Tibial nerve (tissue), 4 donors: Measurements from ENCODE around the gene FLCN. TPM values are rescaled to one million over a fixed set of nuclear protein-coding genes. Genes with fewer than 3 reads are reported as not detected.
"Not testable (repeated sequence)": the region's sequence is repeated elsewhere in the genome, so short reads cannot be mapped to it uniquely, and the experiment has no call there.

ENCODE experiments used
- DNase-seq, 2 donors: peaks; one replicate each; pipeline ENCODE4 v3.0.0-alpha.2; 2019; ENCODE audit warnings: low spot score in 2 of 2
- H3K27ac ChIP-seq, 4 donors: fragments of 200-600 bp; sonication (generic) in 3 of 4; one replicate each; pipeline ENCODE4 v1.5.1; 2017 to 2019; ENCODE audit warnings: mild to moderate bottlenecking in 1 of 4
- H3K27me3 ChIP-seq, 2 donors: fragments of 200-600 bp; sonication (generic) in 1 of 2; one replicate each; pipeline versions ENCODE4 v1.5.1 to v1.6.0; 2017 to 2019
- H3K36me3 ChIP-seq, 3 donors: fragments of 200-600 bp; sonication (generic); one replicate each; pipeline ENCODE4 v1.5.1; 2018 to 2019
- H3K4me1 ChIP-seq, 4 donors: fragments of 200-600 bp; sonication (generic) in 3 of 4; one replicate each; pipeline ENCODE4 v1.5.1; 2017 to 2019
- H3K4me3 ChIP-seq, 4 donors: fragments of 200-600 bp; sonication (generic) in 3 of 4; one replicate each; pipeline ENCODE4 v1.5.1; 2017 to 2019; ENCODE audit warnings: mild to moderate bottlenecking in 1 of 4, moderate library complexity in 1 of 4
- H3K9me3 ChIP-seq, 4 donors: fragments of 200-600 bp; sonication (generic) in 3 of 4; one replicate each; pipeline ENCODE4 v1.5.1; 2017 to 2019
- CTCF ChIP-seq, 5 experiments: fragments of 200-600 bp in 3 of 5; fragments of 450-650 bp in 2 of 5; sonication (generic) in 3 of 5; IDR thresholded peaks; one replicate each; pipeline ENCODE4 v1.5.1; 2016 to 2019; ENCODE audit warnings: antibody characterized with exemption in 5 of 5, mild to moderate bottlenecking in 3 of 5, moderate library complexity in 2 of 5
- EP300 ChIP-seq, 2 donors: sonication (generic); formaldehyde crosslinking; IDR thresholded peaks; one replicate each; pipeline ENCODE4 v1.6.1; 2017; ENCODE audit warnings: antibody characterized with exemption in 2 of 2, mild to moderate bottlenecking in 1 of 2
- POLR2A ChIP-seq, 2 donors: fragments of 450-650 bp; IDR thresholded peaks; one replicate each; pipeline ENCODE4 v1.6.1; 2017; ENCODE audit warnings: antibody characterized with exemption in 2 of 2, mild to moderate bottlenecking in 2 of 2, moderate library complexity in 2 of 2
- WGBS, 2 donors: methylation state at CpG; one replicate each; pipeline ENCODE4 v1.1.5; 2018; 5-methylcytosine and 5-hydroxymethylcytosine counted together
- total RNA-seq, 4 donors: library from RNA; depleted of rRNA; stranded (reverse); fragments of >200 nt; gene quantifications; one replicate each; pipeline ENCODE4 v1.1.0, GENCODE V29; 2016

FLCN gene
- total RNA-seq = 10 to 100 TPM; 71.5 to 85.9 (median 76.6) TPM

- WGBS, 2 donors = 0% methylated on average over 36 to 46 of the region's 53 CpGs
- no peaks in the 10 kb centered on the region for H3K9me3 ChIP-seq
- H3K4me1 ChIP-seq = peaks cover 0 to 37% (median 15%) of the 10 kb centered on the region in 4 donors
- peak; percentile 92 for DNase-seq
- H3K27me3 ChIP-seq = no peaks in the 10 kb centered on the region
- H3K4me3 ChIP-seq = peak within 1 kb of the TSS; percentile 61 to 100 (median 91)
- peak within 1 kb of the TSS; percentile 89 to 99 (median 91) for H3K27ac ChIP-seq
- peaks cover 0 to 7% (median under 1%) of the 10 kb centered on the region in 3 donors for H3K36me3 ChIP-seq
- peak in 1 of 2 donors; percentile 94 for TF ChIP-seq EP300 (IDR thresholded peaks at IDR 0.05)
- TF ChIP-seq CTCF (IDR thresholded peaks at IDR 0.05) = peak in 2 of 5 experiments; percentile 75 to 83
- peak; percentile 66 to 90 for TF ChIP-seq POLR2A (IDR thresholded peaks at IDR 0.05)
These were observed at the start of gene FLCN for GRCh38 chr17:17237026-17237799. TSS of gene FLCN (minus strand) at chr17:17237168. CDS start at chr17:17228137, 9,031 bp downstream.

- H3K36me3 ChIP-seq = no peaks in the 10 kb centered on the region
- H3K27ac ChIP-seq = no peak overlapping the region
- H3K4me1 ChIP-seq = peaks cover 0 to 7% (median 2%) of the 10 kb centered on the region in 4 donors
- WGBS, 2 donors = 88 to 91% methylated on average over 5 of the region's 5 CpGs
- no peaks in the 10 kb centered on the region for H3K9me3 ChIP-seq
- DNase-seq = no peak
- no peak for TF ChIP-seq CTCF (IDR thresholded peaks at IDR 0.05)
- no peak for TF ChIP-seq EP300 (IDR thresholded peaks at IDR 0.05)
- no peak for TF ChIP-seq POLR2A (IDR thresholded peaks at IDR 0.05)
- no peak overlapping the region for H3K4me3 ChIP-seq
- H3K27me3 ChIP-seq = no peaks in the 10 kb centered on the region
These were observed 49.0 kb upstream of the FLCN start for GRCh38 chr17:17285951-17286350.

- peak within 1 kb of the TSS; percentile 89 to 99 (median 95) for H3K4me3 ChIP-seq
- peaks cover 0 to 1% (median 0%) of the 10 kb centered on the region in 3 donors for H3K36me3 ChIP-seq
- no peaks in the 10 kb centered on the region for H3K27me3 ChIP-seq
- no peaks in the 10 kb centered on the region for H3K9me3 ChIP-seq
- peak; percentile 96 to 98 for DNase-seq
- TF ChIP-seq EP300 (IDR thresholded peaks at IDR 0.05) = peak; percentile 56 to 91
- peak in 1 of 2 donors; percentile 72 for TF ChIP-seq POLR2A (IDR thresholded peaks at IDR 0.05)
- no peak for TF ChIP-seq CTCF (IDR thresholded peaks at IDR 0.05)
- H3K27ac ChIP-seq = peak within 1 kb of the TSS; percentile 87 to 98 (median 94)
- 0 to 1% methylated on average over 62 to 71 of the region's 80 CpGs for WGBS, 2 donors
- peaks cover 0 to 44% (median 20%) of the 10 kb centered on the region in 4 donors for H3K4me1 ChIP-seq
These were observed 43.9 kb upstream of the FLCN start, which contains the start of gene COPS3 for GRCh38 chr17:17280613-17281549. TSS of gene COPS3 (minus strand) at chr17:17281246. CDS start at chr17:17281186, 60 bp downstream.

GRCh38 chr17:17279316-17279715, 42.3 kb upstream of the FLCN start:
- WGBS, 2 donors = 82 to 83% methylated on average over 4 of the region's 4 CpGs
- peaks cover 0 to 17% (median 0%) of the 10 kb centered on the region in 3 donors for H3K36me3 ChIP-seq
- DNase-seq = no peak
- no peak overlapping the region for H3K4me3 ChIP-seq
- no peaks in the 10 kb centered on the region for H3K27me3 ChIP-seq
- H3K9me3 ChIP-seq = no peaks in the 10 kb centered on the region
- H3K4me1 ChIP-seq = peaks cover 0 to 44% (median 20%) of the 10 kb centered on the region in 4 donors
- no peak overlapping the region for H3K27ac ChIP-seq
- TF ChIP-seq CTCF (IDR thresholded peaks at IDR 0.05) (no peak), EP300 (IDR thresholded peaks at IDR 0.05) (no peak), POLR2A (IDR thresholded peaks at IDR 0.05) (no peak)

- peaks cover 0 to 44% (median 20%) of the 10 kb centered on the region in 4 donors for H3K4me1 ChIP-seq
These were observed 40.5 kb upstream of the FLCN start for GRCh38 chr17:17277431-17277830.

More at GRCh38 chr17:17277431-17277830, 40.5 kb upstream of the FLCN start:
- H3K9me3 ChIP-seq, H3K27me3 ChIP-seq, H3K27ac ChIP-seq, H3K4me3 ChIP-seq, DNase-seq: not testable (repeated sequence)
- WGBS, 2 donors = 91 to 94% methylated on average over 5 of the region's 5 CpGs
- peaks cover 0 to 36% (median 0%) of the 10 kb centered on the region in 3 donors for H3K36me3 ChIP-seq
